OCI-LY7 (cell line): ENCODE results near the gene RAB37. TPM values are rescaled to one million over a fixed set of nuclear protein-coding genes. Genes with fewer than 3 reads are reported as not detected.
A peak's percentile ranks its signal among the peaks of the same experiment; 100 is the strongest.

Source experiments
- BruUV-seq: library from RNA; stranded (reverse); fragments of 400-500 nt; replicated peaks from 2 replicates; lab custom pipeline; 2021; lab: Mats Ljungman, UMichigan
- CTCF ChIA-PET: fragments of 300-600 bp; sonication (Branson Sonifier 250); formaldehyde crosslinking; loops from one replicate; lab custom pipeline; 2022; ENCODE audit warnings: antibody characterized with exemption; ENCODE audit not compliant: unreplicated experiment; lab: Charles Lee
- POLR2A ChIA-PET: fragments of 300-600 bp; sonication (Branson Sonifier 250); formaldehyde crosslinking; loops from one replicate; lab custom pipeline; 2022; ENCODE audit warnings: antibody characterized with exemption; lab: Charles Lee
- DNase-seq: peaks from one replicate; pipeline ENCODE4 v3.0.0-alpha.2; 2015; ENCODE audit warnings: low spot score
- H2AFZ ChIP-seq: fragments of 200-600 bp; sonication (generic), shearing (Covaris generic); 2 replicates; pipeline ENCODE4 v1.6.1; 2014; ENCODE audit warnings: mild to moderate bottlenecking, antibody characterized with exemption, low read length, moderate library complexity
- H3K27ac ChIP-seq: fragments of 200-600 bp; sonication (generic); 2 replicates; pipeline ENCODE4 v1.5.1; 2014; ENCODE audit warnings: mixed run types, low read depth, mild to moderate bottlenecking, moderate library complexity, low read length, inconsistent platforms; ENCODE audit not compliant: poor library complexity, severe bottlenecking
- H3K36me3 ChIP-seq: fragments of 200-600 bp; sonication (generic); 2 replicates; pipeline ENCODE4 v1.6.1; 2014; ENCODE audit warnings: mild to moderate bottlenecking, antibody characterized with exemption, low read length, moderate library complexity, mixed read lengths; ENCODE audit not compliant: insufficient read depth
- H3K4me1 ChIP-seq: fragments of 200-600 bp; sonication (generic); 2 replicates; pipeline ENCODE4 v1.5.1; 2014; ENCODE audit warnings: mild to moderate bottlenecking, low read length; ENCODE audit not compliant: insufficient read depth, poor library complexity, severe bottlenecking
- H3K4me2 ChIP-seq: fragments of 200-600 bp; sonication (generic); 2 replicates; pipeline ENCODE4 v1.6.1; 2014; ENCODE audit warnings: mild to moderate bottlenecking, low read length
- H3K4me3 ChIP-seq: fragments of 200-600 bp; sonication (generic); 2 replicates; pipeline ENCODE4 v1.5.1; 2014; ENCODE audit warnings: mild to moderate bottlenecking, low read depth, low read length; ENCODE audit not compliant: poor library complexity, severe bottlenecking
- H3K79me2 ChIP-seq: fragments of 200-600 bp; sonication (generic); 2 replicates; pipeline ENCODE4 v1.6.1; 2016; ENCODE audit warnings: low read depth, mild to moderate bottlenecking, low read length, moderate library complexity, mixed read lengths; ENCODE audit not compliant: insufficient read depth
- H3K9me2 ChIP-seq: fragments of 200-600 bp; sonication (generic); 2 replicates; pipeline ENCODE4 v1.6.1; 2016; ENCODE audit warnings: mild to moderate bottlenecking, low read length, mixed read lengths; ENCODE audit not compliant: insufficient read depth
- H3K9me3 ChIP-seq: fragments of 200-600 bp; sonication (generic); 2 replicates; pipeline ENCODE4 v1.6.1; 2014; ENCODE audit warnings: mild to moderate bottlenecking, mixed run types, low read length, mixed read lengths
- H4K20me1 ChIP-seq: fragments of 200-600 bp; sonication (generic); 2 replicates; pipeline ENCODE4 v1.6.1; 2014; ENCODE audit warnings: mild to moderate bottlenecking, antibody characterized with exemption, low read length, moderate library complexity, mixed read lengths; ENCODE audit not compliant: insufficient read depth
- CTCF ChIP-seq: fragments of 200-600 bp; sonication (generic); conservative IDR thresholded peaks from 2 replicates; pipeline ENCODE4 v1.5.1; 2014; ENCODE audit warnings: mild to moderate bottlenecking, antibody characterized with exemption, low read length, moderate library complexity, mixed read lengths
- EZH2phosphoT487 ChIP-seq: fragments of 200-600 bp; sonication (generic); IDR thresholded peaks from 2 replicates; pipeline ENCODE4 v1.6.1; 2018; ENCODE audit warnings: low read depth, borderline replicate concordance, mild to moderate bottlenecking, mixed run types, antibody characterized with exemption, low read length, moderate library complexity, mixed read lengths
- intact Hi-C: fragments of 100-400 bp; cut with micrococcal nuclease; formaldehyde crosslinking; loops from one replicate; pipeline ENCODE4 v1.10.0; 2022; ENCODE audit not compliant: unreplicated experiment
- total RNA-seq, 2 experiments: library from RNA; depleted of rRNA in 1 of 2; stranded (reverse); fragments of >200 nt in 1 of 2; shearing (Covaris generic) in 1 of 2; gene quantifications; 2 replicates each; pipeline ENCODE4 v1.2.3, GENCODE V29; 2014 to 2022

RAB37 gene
- total RNA-seq, 2 experiments from 2014 or later: 6.3 to 12.7 TPM

GRCh38 chr17:74775409-74776043, 38.5 kb downstream of the RAB37 start:
- H3K4me3 ChIP-seq: peak overlapping the region; percentile 75
- peak overlapping the region; percentile 76 for H3K4me2 ChIP-seq
- H3K27ac ChIP-seq: peak overlapping the region; percentile 32
- no peak for DNase-seq
- TF ChIP-seq CTCF: no peak
- no peaks in the 10 kb centered on the region; the same call in 1 of the 2 replicates for H4K20me1 ChIP-seq
- ChIA-PET CTCF (interaction anchor here (1.5 to 1.8 kb wide), 2 partner anchors 26 to 30 kb away, joined by 6 to 10 read pairs; no protein-coding TSS in a partner anchor), POLR2A (interaction anchor here (0.6 to 4.4 kb wide), 8 partner anchors 18 to 58 kb away, joined by 3 to 19 read pairs (median 4); no protein-coding TSS in a partner anchor)
- H3K36me3 ChIP-seq: peaks cover 36% of the 10 kb centered on the region
- H3K79me2 ChIP-seq: peaks cover 18% of the 10 kb centered on the region
- intact Hi-C loops: loop anchor here (1.0 kb wide), 1 partner anchor 27 kb away; the partner anchor contains the start of gene NHERF1
- TSS peak; percentile 86 for BruUV-seq
- H3K9me3 ChIP-seq: no peaks in the 10 kb centered on the region
- H2AFZ ChIP-seq: peak overlapping the region; percentile 53; the same call in 1 of the 2 replicates
- no peaks in the 10 kb centered on the region for H3K9me2 ChIP-seq
- H3K4me1 ChIP-seq: peaks cover 22% of the 10 kb centered on the region

DNA sequence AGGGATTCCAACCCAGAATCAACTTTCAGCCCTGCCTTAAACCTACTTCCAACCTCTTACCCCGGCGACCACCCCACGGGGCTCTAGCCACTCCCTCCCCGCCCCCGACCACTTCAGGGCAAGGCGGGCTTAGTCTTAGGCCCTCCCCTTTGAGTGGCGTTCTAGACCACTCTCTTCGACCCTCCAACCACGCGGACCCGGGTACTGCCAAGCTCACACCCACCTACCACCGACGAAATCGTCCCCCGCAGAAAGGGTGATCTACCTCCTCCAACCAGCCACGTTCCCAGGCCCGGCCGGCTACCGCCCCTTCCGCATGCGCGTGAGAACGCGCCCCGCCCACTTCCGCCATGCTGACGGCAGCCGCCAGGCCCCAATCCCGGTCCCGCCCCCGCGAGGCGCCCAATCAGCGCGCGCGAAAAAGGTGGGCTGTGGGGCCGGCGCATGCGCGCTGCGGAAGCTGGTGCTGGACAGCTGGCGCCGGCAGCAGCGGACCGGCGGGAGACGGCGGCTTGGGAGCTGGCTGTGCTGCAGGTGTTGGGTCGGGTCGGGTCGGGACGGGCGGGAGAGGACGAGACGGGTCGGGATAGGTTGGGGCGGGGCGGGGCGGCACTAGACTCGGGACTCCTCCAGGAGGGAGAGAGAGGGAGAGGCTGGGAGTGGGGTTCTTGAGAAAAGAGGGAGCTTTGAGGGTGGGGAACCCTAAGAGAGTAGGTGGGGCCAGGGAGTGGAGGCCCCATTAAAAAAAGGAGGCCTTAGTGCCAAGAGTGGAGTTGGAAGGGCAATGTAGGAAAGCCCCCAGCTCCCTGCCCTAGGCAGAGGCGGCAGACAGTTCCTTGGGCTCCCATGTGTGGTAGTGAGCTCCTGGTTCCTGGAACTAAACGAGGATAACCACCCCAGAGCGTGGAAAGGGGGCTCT, 39.2 kb downstream of the RAB37 start, which contains the start of gene NAT9:
Gene NAT9 (minus strand): TSS at position 302 of the 919 bp plus-strand sequence. CDS start 647 bp downstream, outside the sequence.
- H3K79me2 ChIP-seq: peaks cover 18% of the 10 kb centered on the region
- TF ChIP-seq CTCF: no peak
- no peak for TF ChIP-seq EZH2phosphoT487
- peak within 1 kb of the TSS; percentile 32 for H3K27ac ChIP-seq
- CTCF ChIA-PET: interaction anchor here (0.6 to 1.8 kb wide), 7 partner anchors 20 to 84 kb away, joined by 3 to 10 read pairs (median 3); no protein-coding TSS in a partner anchor
- peaks cover 28% of the 10 kb centered on the region for H3K36me3 ChIP-seq
- peaks cover 26% of the 10 kb centered on the region for H3K4me1 ChIP-seq
- H3K9me2 ChIP-seq: no peaks in the 10 kb centered on the region
- peak within 1 kb of the TSS; percentile 96 for H3K4me2 ChIP-seq
- peak; percentile 100 for DNase-seq
- peak within 1 kb of the TSS; percentile 75 for H3K4me3 ChIP-seq
- no peaks in the 10 kb centered on the region for H3K9me3 ChIP-seq
- intact Hi-C loops: loop anchor here (1.0 kb wide), 1 partner anchor 28 kb away; the partner anchor contains the start of gene NHERF1
- peak within 1 kb of the TSS; percentile 53; the same call in 1 of the 2 replicates for H2AFZ ChIP-seq
- no peaks in the 10 kb centered on the region; the same call in 1 of the 2 replicates for H4K20me1 ChIP-seq
- no TSS peak for BruUV-seq
- POLR2A ChIA-PET: interaction anchor here (0.6 to 4.4 kb wide), 14 partner anchors 15 to 237 kb away, joined by 3 to 19 read pairs (median 4); partner anchors contain the start of genes FDXR and MRPL58
